Prostate gland (tissue), 2 donors: ENCODE measurements around the gene CTPS1. TPM values are rescaled to one million over a fixed set of nuclear protein-coding genes. Genes with fewer than 3 reads are reported as not detected.

ENCODE experiments used
- DNase-seq: peaks from one replicate; pipeline ENCODE4 v3.0.0-alpha.2; 2019; ENCODE audit warnings: low spot score
- H3K27ac ChIP-seq, 2 donors: fragments of 200-600 bp; sonication (generic); 2 replicates each; pipeline ENCODE4 v1.5.1; 2017 to 2019
- H3K27me3 ChIP-seq: fragments of 200-600 bp; sonication (generic); replicated peaks from 2 replicates; pipeline ENCODE4 v1.5.1; 2019; ENCODE audit not compliant: insufficient read depth
- H3K36me3 ChIP-seq, 2 donors: fragments of 200-600 bp; sonication (generic); 1 replicate in 1 of 2; 2 replicates in 1 of 2; pipeline versions ENCODE4 v1.5.1 to v1.8.1; 2017 to 2019
- H3K4me1 ChIP-seq: fragments of 200-600 bp; sonication (generic); replicated peaks from 2 replicates; pipeline ENCODE4 v1.5.1; 2019
- H3K4me3 ChIP-seq, 2 donors: fragments of 200-600 bp; sonication (generic); 2 replicates each; pipeline ENCODE4 v1.5.1; 2017 to 2019
- H3K9me3 ChIP-seq: fragments of 200-600 bp; sonication (generic); 2 replicates; pipeline ENCODE4 v1.5.1; 2017
- CTCF ChIP-seq, 4 experiments: fragments of 200-600 bp in 2 of 4; fragments of 450-650 bp in 2 of 4; sonication (generic) in 2 of 4; IDR thresholded peaks; 1 replicate in 3 of 4; 2 replicates in 1 of 4; pipeline ENCODE4 v1.5.1; 2016 to 2019; ENCODE audit warnings: antibody characterized with exemption in 4 of 4, mild to moderate bottlenecking in 2 of 4, moderate library complexity in 2 of 4
- POLR2A ChIP-seq: fragments of 450-650 bp; IDR thresholded peaks from one replicate; pipeline ENCODE4 v1.6.1; 2016; ENCODE audit warnings: antibody characterized with exemption, mild to moderate bottlenecking
- POLR2AphosphoS5 ChIP-seq: sonication (generic); formaldehyde crosslinking; IDR thresholded peaks from one replicate; pipeline ENCODE4 v1.6.1; 2017; ENCODE audit warnings: antibody characterized with exemption
- WGBS: methylation state at CpG from one replicate; pipeline ENCODE4 v1.1.5; 2018; 5-methylcytosine and 5-hydroxymethylcytosine counted together
- intact Hi-C: fragments of 100-400 bp; cut with DNase I; formaldehyde crosslinking; loops from one replicate; pipeline ENCODE4 v1.14.2; 2022
- total RNA-seq, 2 donors: library from RNA; depleted of rRNA; stranded (reverse); fragments of >200 nt; gene quantifications; one replicate each; pipeline ENCODE4 v1.1.0, GENCODE V29; 2016

Gene CTPS1
- total RNA-seq, 2 donors from 2014 or later: 8.9 to 56.5 TPM

DNA sequence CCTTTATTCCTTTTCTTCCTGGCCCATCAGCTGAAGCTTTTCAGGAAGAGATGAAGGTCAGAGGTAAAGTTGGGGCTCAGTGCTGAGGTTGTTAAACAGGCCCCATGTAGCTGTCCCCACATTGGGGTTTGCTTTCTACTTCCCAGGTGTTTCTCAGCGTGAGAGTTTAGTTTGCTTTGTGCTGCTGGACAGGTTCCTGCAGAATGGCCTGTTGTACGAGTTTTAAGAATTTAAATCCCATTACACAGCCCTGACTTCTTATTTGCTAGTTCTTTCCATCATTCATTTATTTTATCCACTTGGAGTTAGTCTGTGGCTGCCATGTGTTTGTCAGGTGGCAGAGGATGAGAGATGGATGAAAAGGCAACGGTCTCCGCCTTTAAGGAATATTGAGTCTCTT is 19.2 kb downstream of the CTPS1 start:
- no peaks in the 10 kb centered on the region for H3K27me3 ChIP-seq
- H3K4me1 ChIP-seq: no peaks in the 10 kb centered on the region
- intact Hi-C loops: no loop called here
- WGBS: 75% methylated on average over 4 of the region's 4 CpGs
- no peaks in the 10 kb centered on the region for H3K9me3 ChIP-seq
- no peak overlapping the region for H3K4me3 ChIP-seq
- no peak for DNase-seq
- TF ChIP-seq CTCF (IDR thresholded peaks at IDR 0.05) (no peak), POLR2A (no peak), POLR2AphosphoS5 (peak; percentile 49)
- peak overlapping the region; percentile 30 to 45 for H3K27ac ChIP-seq
- H3K36me3 ChIP-seq: peaks cover 2 to 7% of the 10 kb centered on the region in 2 donors

- intact Hi-C loops: loop anchor here (1.0 kb wide), 1 partner anchor 22 kb away; no protein-coding TSS in a partner anchor
- H3K4me3 ChIP-seq: no peak overlapping the region
- H3K4me1 ChIP-seq: peaks cover 4% of the 10 kb centered on the region
- no peaks in the 10 kb centered on the region for H3K9me3 ChIP-seq
- DNase-seq: no peak
- H3K36me3 ChIP-seq: no peaks in the 10 kb centered on the region
- WGBS: 57% methylated on average over 9 of the region's 9 CpGs
- TF ChIP-seq POLR2AphosphoS5 (no peak), POLR2A (no peak), CTCF (IDR thresholded peaks at IDR 0.05) (no peak)
- peak overlapping the region; percentile 35 to 42 for H3K27ac ChIP-seq
- H3K27me3 ChIP-seq: no peaks in the 10 kb centered on the region
These were observed 23.7 kb downstream of the CTPS1 start for GRCh38 chr1:41003127-41003639.

DNA sequence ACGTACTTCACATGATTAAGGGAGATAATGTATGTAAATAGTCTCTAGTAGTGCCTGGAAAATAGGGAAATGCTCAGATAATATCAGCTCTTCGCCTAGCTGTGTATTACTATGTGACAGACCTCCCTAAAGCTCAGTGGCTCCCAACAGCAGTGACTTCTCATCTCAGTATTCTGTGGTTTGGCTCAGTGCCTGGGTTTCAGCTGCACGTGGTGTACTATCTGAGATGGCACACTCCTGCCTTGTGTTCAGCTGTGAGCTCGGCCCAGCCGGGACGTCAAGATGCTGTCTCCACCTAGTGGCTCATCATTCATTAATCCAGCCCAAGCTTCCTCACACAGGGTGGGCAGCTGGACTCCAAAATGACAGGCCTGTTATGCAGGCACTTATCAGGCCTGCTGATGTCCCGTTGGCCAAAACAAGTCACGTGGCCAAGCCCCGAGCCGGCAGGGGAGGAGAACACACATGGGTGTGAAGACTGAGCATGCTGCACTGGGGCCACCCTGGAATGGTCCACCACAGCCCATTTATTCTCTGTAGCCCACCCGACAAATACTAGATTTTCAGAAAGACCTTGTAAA is 24.2 kb downstream of the CTPS1 start:
- WGBS: 21% methylated on average over 11 of the region's 11 CpGs
- intact Hi-C loops: loop anchor here (1.0 kb wide), 1 partner anchor 22 kb away; no protein-coding TSS in a partner anchor

DNA sequence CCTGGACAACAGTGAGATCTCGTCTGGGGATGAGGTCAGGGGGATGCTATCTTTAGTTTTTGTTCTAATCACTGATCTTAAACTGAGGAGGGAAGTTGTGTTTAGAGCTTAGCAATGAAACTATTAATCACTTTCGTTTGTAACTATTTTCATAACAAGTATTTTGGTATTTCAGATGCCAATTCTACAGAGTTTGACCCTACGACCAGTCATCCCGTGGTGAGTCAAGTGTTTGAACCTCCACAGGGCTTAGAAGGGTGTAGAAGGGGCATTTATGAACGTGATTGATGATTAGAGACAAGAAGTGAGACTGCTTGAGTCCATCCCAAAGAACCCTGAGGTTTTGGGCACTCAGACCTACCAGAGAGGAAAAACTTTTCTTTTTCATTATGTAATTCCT is 26.4 kb downstream of the CTPS1 start:
- no peak for DNase-seq

More for the DNA sequence above, 24.2 kb downstream of the CTPS1 start:
- Histone ChIP-seq H3K9me3 (no peaks in the 10 kb centered on the region), H3K36me3 (no peaks in the 10 kb centered on the region), H3K27me3 (no peaks in the 10 kb centered on the region), H3K27ac (peak overlapping the region; percentile 35 to 42), H3K4me3 (no peak overlapping the region), H3K4me1 (peaks cover 4% of the 10 kb centered on the region)
- TF ChIP-seq CTCF (IDR thresholded peaks at IDR 0.05) (peak in 3 of 4 experiments; percentile 72 to 81 (median 76)), POLR2AphosphoS5 (peak; percentile 97), POLR2A (no peak)
- DNase-seq: peak; percentile 98

More for the DNA sequence above, 26.4 kb downstream of the CTPS1 start:
- Histone ChIP-seq H3K4me3 (no peak overlapping the region), H3K9me3 (no peaks in the 10 kb centered on the region), H3K36me3 (no peaks in the 10 kb centered on the region), H3K27me3 (no peaks in the 10 kb centered on the region), H3K27ac (no peak overlapping the region), H3K4me1 (peaks cover 4% of the 10 kb centered on the region)
- intact Hi-C loops: no loop called here
- 86% methylated on average over 5 of the region's 5 CpGs for WGBS
- TF ChIP-seq POLR2AphosphoS5 (no peak), POLR2A (no peak), CTCF (IDR thresholded peaks at IDR 0.05) (no peak)
